HCT116 (cell line): ENCODE results near the gene ALDH2.

ENCODE experiments used
- EGR1 ChIP-seq: IDR thresholded peaks from 2 replicates; pipeline ENCODE4 v1.6.1; 2012; ENCODE audit warnings: low read depth
- EZH2 ChIP-seq: fragments of 200-600 bp; sonication (generic); IDR thresholded peaks from 2 replicates; pipeline ENCODE4 v1.6.1; 2017; ENCODE audit warnings: antibody characterized with exemption, mixed run types
- FOSL1 ChIP-seq: IDR thresholded peaks from 2 replicates; pipeline ENCODE4 v1.6.1; 2012; ENCODE audit warnings: low read depth
- POLR2A ChIP-seq: IDR thresholded peaks from 2 replicates; pipeline ENCODE4 v1.7.0; 2011; ENCODE audit warnings: borderline replicate concordance; ENCODE audit not compliant: insufficient read depth, insufficient read length; ENCODE audit errors: extremely low read depth
- POLR2AphosphoS5 ChIP-seq: IDR thresholded peaks from 2 replicates; pipeline ENCODE4 v1.6.1; 2011; ENCODE audit warnings: mild to moderate bottlenecking, low read depth, low read length, moderate library complexity
- RAD21 ChIP-seq: IDR thresholded peaks from 2 replicates; pipeline ENCODE4 v1.6.1; 2012; ENCODE audit warnings: low read depth, mild to moderate bottlenecking
- SIN3A ChIP-seq: IDR thresholded peaks from 2 replicates; pipeline ENCODE4 v1.6.1; 2012; ENCODE audit warnings: low read depth
- SP1 ChIP-seq: IDR thresholded peaks from 2 replicates; pipeline ENCODE4 v1.6.1; 2012; ENCODE audit warnings: low read depth
- YY1 ChIP-seq: IDR thresholded peaks from 2 replicates; pipeline ENCODE4 v1.6.1; 2011; ENCODE audit warnings: low read length, low read depth, moderate library complexity, mild to moderate bottlenecking; ENCODE audit not compliant: insufficient replicate concordance; ENCODE audit errors: extremely low read depth
- ZNF274 ChIP-seq: fragments of 200-500 bp; sonication (Bioruptor generic); IDR thresholded peaks from 2 replicates; pipeline ENCODE4 v1.6.1; 2014; ENCODE audit warnings: mild to moderate bottlenecking, low read depth, low read length, inconsistent platforms
- TF ChIP-seq, protein P1 (sequence below): IDR thresholded peaks from 2 replicates; pipeline ENCODE4 v1.6.1; 2012
- TF ChIP-seq, protein P2 (sequence below), 3 experiments: fragments of 200-600 bp in 1 of 3; sonication (generic) in 1 of 3; IDR thresholded peaks in 2 of 3; conservative IDR thresholded peaks in 1 of 3; 2 replicates each; pipeline ENCODE4 v1.5.1; 2012 to 2017; ENCODE audit warnings: low read depth in 2 of 3, low read length in 2 of 3, antibody characterized with exemption in 1 of 3, borderline replicate concordance in 1 of 3, control low read depth in 1 of 3, mild to moderate bottlenecking in 1 of 3, mixed read lengths in 1 of 3, mixed run types in 1 of 3, moderate library complexity in 1 of 3; ENCODE audit not compliant: insufficient read depth in 1 of 3

DNA sequence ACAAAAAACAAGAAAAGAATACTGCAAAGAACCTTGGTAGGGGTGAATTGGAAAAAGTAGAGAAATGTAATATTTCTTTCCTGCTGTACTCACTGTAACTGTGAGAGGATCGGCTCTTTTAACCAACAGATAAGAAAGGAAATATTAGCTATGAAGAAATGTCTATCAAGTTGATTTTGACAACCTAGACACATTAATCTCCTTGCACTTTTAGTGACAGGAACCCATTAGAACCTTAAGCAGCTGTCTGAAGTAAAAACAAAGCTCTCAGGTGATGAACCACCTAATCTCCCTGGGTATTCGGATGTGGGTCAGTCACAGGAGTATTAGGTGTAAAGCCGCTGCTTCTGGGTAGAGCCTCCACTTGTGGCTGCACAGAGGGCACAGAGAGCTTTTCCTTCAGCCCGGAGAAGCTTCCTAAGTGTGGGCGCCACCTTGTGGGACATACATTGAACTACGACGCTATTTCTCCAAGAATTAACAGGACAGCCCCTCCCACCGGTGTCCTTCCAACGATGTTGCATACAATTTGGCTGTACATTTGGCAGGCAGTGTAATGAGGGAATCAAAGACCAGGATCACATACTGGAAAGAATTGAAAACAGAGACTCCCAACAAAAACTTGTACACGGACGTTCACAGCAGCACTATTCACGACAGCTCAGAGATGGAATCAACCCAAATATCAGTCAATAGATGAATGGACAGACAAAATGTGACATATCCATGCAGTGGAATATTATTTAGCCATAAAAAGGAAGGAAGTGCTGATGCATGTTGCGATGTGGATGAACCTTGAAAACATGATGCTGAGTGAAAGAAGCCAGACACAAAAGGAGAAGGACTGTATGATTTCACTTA lies 46.4 kb downstream of the ALDH2 start:
- TF ChIP-seq POLR2A: no peak
- TF ChIP-seq EZH2: no peak
- peak; percentile 45 for TF ChIP-seq YY1
- TF ChIP-seq FOSL1: no peak
- TF ChIP-seq ZNF274: no peak
- no peak for TF ChIP-seq SP1
- TF ChIP-seq, protein P1, sequence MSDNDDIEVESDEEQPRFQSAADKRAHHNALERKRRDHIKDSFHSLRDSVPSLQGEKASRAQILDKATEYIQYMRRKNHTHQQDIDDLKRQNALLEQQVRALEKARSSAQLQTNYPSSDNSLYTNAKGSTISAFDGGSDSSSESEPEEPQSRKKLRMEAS: no peak
- TF ChIP-seq RAD21: peak; percentile 87
- TF ChIP-seq SIN3A: no peak
- TF ChIP-seq EGR1: no peak
- TF ChIP-seq, protein P2, sequence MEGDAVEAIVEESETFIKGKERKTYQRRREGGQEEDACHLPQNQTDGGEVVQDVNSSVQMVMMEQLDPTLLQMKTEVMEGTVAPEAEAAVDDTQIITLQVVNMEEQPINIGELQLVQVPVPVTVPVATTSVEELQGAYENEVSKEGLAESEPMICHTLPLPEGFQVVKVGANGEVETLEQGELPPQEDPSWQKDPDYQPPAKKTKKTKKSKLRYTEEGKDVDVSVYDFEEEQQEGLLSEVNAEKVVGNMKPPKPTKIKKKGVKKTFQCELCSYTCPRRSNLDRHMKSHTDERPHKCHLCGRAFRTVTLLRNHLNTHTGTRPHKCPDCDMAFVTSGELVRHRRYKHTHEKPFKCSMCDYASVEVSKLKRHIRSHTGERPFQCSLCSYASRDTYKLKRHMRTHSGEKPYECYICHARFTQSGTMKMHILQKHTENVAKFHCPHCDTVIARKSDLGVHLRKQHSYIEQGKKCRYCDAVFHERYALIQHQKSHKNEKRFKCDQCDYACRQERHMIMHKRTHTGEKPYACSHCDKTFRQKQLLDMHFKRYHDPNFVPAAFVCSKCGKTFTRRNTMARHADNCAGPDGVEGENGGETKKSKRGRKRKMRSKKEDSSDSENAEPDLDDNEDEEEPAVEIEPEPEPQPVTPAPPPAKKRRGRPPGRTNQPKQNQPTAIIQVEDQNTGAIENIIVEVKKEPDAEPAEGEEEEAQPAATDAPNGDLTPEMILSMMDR (IDR thresholded peaks at IDR 0.05 in 2 of 3, conservative IDR thresholded peaks at IDR 0.05 in 1 of 3; ENCODE audit: borderline replicate concordance in 1 of 3, insufficient read depth in 1 of 3, low read depth in 2 of 3, low read length in 2 of 3): peak; percentile 78 to 88 (median 82)
- no peak for TF ChIP-seq POLR2AphosphoS5
